Cardiac fibroblast (primary cell): ENCODE results near the gene RNF150.

Experiments used
- DNase-seq, 2 donors: peaks; one replicate each; pipeline versions ENCODE4 v3.0.0 to v3.0.0-alpha.2; 2010; ENCODE audit warnings: low read depth in 2 of 2
- H3K4me3 ChIP-seq, 2 donors: replicated peaks in 1 of 2; 1 replicate in 1 of 2; 2 replicates in 1 of 2; pipeline ENCODE4 v1.5.1; 2011; ENCODE audit warnings: low read depth in 2 of 2, low read length in 2 of 2, mild to moderate bottlenecking in 2 of 2, moderate library complexity in 1 of 2
- CTCF ChIP-seq: IDR thresholded peaks from one replicate; pipeline ENCODE4 v1.5.1; 2011; ENCODE audit warnings: low read depth, mild to moderate bottlenecking, low read length, inconsistent platforms

RNF150 gene

GRCh38 chr4:140976768-140977167, 156.5 kb downstream of the RNF150 start:
- no peak for DNase-seq

GRCh38 chr4:140971077-140971792, 162.0 kb downstream of the RNF150 start:
- no peak for DNase-seq
- H3K4me3 ChIP-seq, result no peak overlapping the region
- TF ChIP-seq CTCF, result no peak

More at GRCh38 chr4:140976768-140977167, 156.5 kb downstream of the RNF150 start:
- TF ChIP-seq CTCF, result no peak
- H3K4me3 ChIP-seq, result no peak overlapping the region

DNA sequence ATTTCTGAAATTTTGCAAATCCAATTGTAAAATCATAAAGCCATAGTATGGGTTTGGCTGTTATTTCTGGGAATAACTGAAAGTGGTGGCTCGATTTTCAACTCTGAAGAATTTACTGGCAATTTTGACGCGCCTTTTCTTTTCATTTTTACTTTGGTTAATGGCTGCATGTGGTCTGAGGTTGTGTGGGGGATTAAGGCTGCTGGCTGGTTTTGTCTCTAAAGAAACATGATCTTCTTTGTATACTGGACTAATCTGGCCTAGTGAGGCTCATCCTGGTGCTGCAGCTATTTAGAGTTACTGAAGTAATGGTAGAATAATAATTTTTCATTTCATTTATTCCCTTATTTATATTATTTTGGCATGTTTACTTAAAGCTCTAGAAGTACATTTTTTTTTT, 164.0 kb downstream of the RNF150 start:
- H3K4me3 ChIP-seq, result no peak overlapping the region
- no peak for TF ChIP-seq CTCF

GRCh38 chr4:140968371-140968770, 164.9 kb downstream of the RNF150 start:
- no peak for DNase-seq
- no peak for TF ChIP-seq CTCF

More for the DNA sequence above, 164.0 kb downstream of the RNF150 start:
- no peak for DNase-seq

DNA sequence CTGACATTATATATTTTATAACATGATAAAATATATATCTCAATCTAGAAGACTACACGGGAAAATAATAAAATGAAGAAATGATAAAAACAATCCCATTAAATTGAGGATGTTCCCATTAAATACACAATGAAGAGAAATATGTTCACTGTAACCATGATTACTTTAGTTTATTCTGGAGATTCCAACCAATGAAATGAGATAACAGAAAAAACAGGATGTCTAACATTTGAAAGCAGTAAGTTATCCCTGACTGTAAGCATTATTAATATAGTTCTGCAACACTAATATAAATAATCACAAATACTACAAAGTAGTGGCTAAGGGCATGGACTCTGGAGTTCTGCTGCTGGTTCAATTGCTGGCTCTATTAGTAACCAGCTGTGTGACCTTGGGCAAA, 169.4 kb downstream of the RNF150 start:
- H3K4me3 ChIP-seq, result no peak overlapping the region
- DNase-seq, result no peak
- TF ChIP-seq CTCF, result no peak

More at GRCh38 chr4:140968371-140968770, 164.9 kb downstream of the RNF150 start:
- no peak overlapping the region for H3K4me3 ChIP-seq

DNA sequence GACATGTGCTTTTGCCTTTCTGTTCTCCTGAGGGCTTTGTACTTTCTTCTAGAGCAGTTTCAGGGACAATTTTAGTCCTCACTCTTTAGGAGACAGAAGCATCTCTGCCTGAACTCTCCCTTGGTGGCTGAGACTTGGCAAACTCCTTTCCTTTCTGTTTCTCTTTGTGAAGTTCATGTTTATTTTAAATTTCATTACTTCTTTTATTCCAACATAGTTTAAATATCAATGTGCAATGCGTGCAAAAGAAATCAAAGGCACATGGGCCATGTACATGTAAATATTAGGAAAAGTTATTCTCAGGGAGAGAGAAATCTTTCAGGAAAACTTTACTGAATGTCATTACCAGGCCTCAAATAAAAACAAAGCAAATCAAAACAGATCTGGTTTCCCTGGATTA, 177.6 kb downstream of the RNF150 start:
- no peak for TF ChIP-seq CTCF
- DNase-seq, result no peak
- H3K4me3 ChIP-seq, result no peak overlapping the region

DNA sequence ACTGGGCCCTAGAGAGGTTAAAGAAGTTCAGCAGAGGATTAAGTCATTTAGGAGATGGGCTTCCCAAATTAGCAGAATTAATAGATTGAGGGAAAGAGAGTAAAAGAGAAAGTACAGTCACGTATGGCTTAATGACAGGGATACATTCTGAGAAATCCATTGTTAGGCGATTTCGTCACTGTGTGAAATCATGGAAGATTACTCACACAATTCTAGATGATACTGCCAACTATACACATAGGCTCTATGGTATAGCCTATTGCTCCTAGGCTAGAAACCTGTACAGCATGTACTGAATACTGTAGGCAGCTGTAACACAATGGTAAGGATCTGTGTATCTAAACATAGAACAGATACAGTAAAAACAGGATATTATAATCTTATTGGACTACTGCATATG, 180.6 kb downstream of the RNF150 start:
- DNase-seq, result peak; percentile 31 to 86
- no peak overlapping the region for H3K4me3 ChIP-seq
- no peak for TF ChIP-seq CTCF
